Effector memory CD8-positive, alpha-beta T cell (primary cell): ENCODE data around the gene ZNF683.
A peak's percentile ranks its signal among the peaks of the same experiment; 100 is the strongest.
"Not testable (repeated sequence)": the region's sequence is repeated elsewhere in the genome, so short reads cannot be mapped to it uniquely, and the experiment has no call there.

Experiments used
- ATAC-seq: fragments of 150-1000 bp; cut with Tn5 transposase; replicated peaks from 2 replicates; pipeline ENCODE4 v1.10.0; 2021; ENCODE audit warnings: mild to moderate bottlenecking, moderate library complexity
- DNase-seq, 3 experiments: peaks; one replicate each; pipeline ENCODE4 v3.0.0; 2021
- H3K27ac Mint-ChIP-seq, 2 donors: one replicate each; pipeline ENCODE4 v1.8.0; 2022; ENCODE audit warnings: mild to moderate bottlenecking in 2 of 2, mixed read lengths in 2 of 2, moderate library complexity in 2 of 2
- H3K27me3 Mint-ChIP-seq, 2 donors: one replicate each; pipeline ENCODE4 v1.8.0; 2022; ENCODE audit warnings: mixed read lengths in 2 of 2
- H3K36me3 Mint-ChIP-seq: one replicate; pipeline ENCODE4 v1.8.0; 2022; ENCODE audit warnings: mild to moderate bottlenecking, moderate library complexity, mixed read lengths; ENCODE audit not compliant: insufficient read depth
- H3K4me1 Mint-ChIP-seq, 2 donors: one replicate each; pipeline ENCODE4 v1.8.0; 2022; ENCODE audit warnings: low read depth in 2 of 2, mixed read lengths in 2 of 2
- H3K4me3 Mint-ChIP-seq, 2 donors: one replicate each; pipeline ENCODE4 v1.8.0; 2022; ENCODE audit warnings: mild to moderate bottlenecking in 2 of 2, mixed read lengths in 2 of 2, moderate library complexity in 2 of 2
- H3K9me3 Mint-ChIP-seq, 2 donors: one replicate each; pipeline ENCODE4 v1.8.0; 2022; ENCODE audit warnings: mixed read lengths in 2 of 2

ZNF683 gene

DNA sequence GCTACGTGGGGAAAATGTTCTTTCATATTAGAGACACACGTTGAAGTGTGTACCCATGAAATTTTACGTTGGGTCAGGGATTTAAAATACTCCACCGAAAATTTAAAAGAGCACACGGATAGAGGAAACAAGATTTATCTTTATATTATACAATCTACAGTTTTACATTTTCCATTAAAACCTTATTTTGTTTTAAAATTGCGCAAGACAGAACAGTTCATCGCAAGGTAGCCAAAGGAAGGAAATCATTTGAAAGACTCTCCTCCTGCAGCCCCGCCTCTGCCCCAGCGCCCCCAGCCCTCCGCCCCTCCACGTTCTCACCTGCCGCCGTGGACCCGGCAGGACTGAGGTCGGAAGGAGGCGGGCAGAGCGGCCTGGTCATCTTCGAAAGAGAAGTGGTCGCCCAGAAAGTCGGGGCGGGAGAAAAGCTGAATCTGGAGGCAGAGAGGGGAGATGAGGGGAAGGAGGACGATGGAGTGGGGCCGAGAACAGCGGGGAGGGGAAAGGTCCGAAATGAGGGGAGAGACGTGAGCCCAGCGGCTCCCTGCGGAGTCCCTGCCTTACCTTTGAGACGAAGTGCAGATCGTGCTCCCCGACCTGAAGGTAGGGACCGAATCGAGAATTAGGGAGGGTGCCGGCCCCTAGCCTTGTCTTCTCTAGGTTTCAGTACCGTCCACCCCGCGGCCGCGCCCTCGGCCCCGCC is 36.6 kb downstream of the ZNF683 start:
- H3K9me3 Mint-ChIP-seq, result no peaks in the 10 kb centered on the region
- peak; percentile 17 for ATAC-seq
- peaks cover 7 to 8% of the 10 kb centered on the region in 2 donors for H3K4me1 Mint-ChIP-seq
- H3K27me3 Mint-ChIP-seq, result no peaks in the 10 kb centered on the region
- H3K4me3 Mint-ChIP-seq, result peak overlapping the region; percentile 88 to 93
- H3K36me3 Mint-ChIP-seq, result no peaks in the 10 kb centered on the region
- no peak for DNase-seq
- peak overlapping the region; percentile 41 to 81 for H3K27ac Mint-ChIP-seq

DNA sequence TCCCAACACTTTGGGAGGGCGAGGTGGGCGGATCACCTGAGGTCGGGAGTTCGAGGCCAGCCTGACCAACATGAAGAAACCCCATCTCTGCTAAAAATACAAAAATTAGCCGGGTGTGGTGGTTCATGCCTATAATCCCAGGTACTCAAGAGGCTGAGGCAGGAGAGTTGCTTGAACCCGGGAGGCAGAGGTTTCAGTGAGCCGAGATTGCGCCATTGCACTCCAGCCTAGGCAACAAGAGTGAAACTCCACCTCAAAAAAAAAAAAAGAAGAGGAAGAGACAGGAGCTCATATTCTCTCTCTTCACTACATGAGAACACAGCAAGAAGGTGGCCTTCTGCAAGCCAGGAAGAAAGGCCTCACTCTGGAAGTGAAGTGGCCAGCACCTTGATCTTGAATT is 39.2 kb downstream of the ZNF683 start:
- H3K27ac Mint-ChIP-seq, H3K4me3 Mint-ChIP-seq, H3K4me1 Mint-ChIP-seq, H3K36me3 Mint-ChIP-seq, ATAC-seq, H3K27me3 Mint-ChIP-seq, H3K9me3 Mint-ChIP-seq, DNase-seq: not testable (repeated sequence)

DNA sequence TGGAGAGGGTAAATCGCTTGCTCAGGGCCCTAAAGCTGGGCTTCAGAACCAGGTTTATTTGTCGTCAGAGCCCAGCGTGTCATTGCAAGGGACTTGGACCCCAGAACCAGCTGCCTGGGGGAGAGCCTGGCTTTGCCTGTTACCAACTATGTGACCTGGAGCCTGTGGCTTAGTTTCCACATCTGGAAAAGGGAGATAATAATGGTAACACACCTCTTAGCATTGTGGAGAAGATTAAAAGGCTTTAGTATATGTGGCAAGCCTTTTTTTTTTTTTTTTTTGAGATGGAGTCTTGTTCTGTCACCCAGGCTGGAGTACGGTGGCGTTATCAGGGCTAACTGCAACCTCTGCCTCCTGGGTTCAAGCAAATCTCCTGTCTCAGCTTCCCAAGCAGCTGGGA is 42.3 kb downstream of the ZNF683 start:
- no peak overlapping the region for H3K27ac Mint-ChIP-seq
- no peaks in the 10 kb centered on the region for H3K9me3 Mint-ChIP-seq
- DNase-seq (no peak), ATAC-seq (no peak)
- H3K4me3 Mint-ChIP-seq, result no peak overlapping the region
- H3K27me3 Mint-ChIP-seq, result no peaks in the 10 kb centered on the region
- no peaks in the 10 kb centered on the region for H3K4me1 Mint-ChIP-seq
- H3K36me3 Mint-ChIP-seq, result no peaks in the 10 kb centered on the region

DNA sequence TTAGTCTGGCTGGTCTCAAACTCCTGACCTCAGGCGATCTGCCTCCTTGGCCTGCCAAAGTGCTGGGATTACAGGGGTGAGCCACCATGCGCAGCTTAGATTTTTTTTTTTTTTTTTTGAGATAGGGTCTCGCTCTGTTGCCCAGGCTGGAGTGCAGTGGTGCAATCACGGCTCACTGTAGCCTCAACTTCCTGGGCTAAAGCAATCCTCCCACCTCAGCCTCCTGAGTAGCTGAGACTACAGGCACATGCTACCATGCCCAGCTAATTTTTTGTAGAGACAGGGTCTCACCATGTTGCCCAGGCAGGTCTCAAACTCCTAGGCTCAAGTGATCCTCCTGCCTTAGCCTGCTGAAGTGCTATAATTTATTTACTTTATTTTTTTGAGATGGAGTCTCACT is 43.2 kb downstream of the ZNF683 start:
- not testable (repeated sequence) for H3K27ac Mint-ChIP-seq, H3K4me1 Mint-ChIP-seq, DNase-seq

DNA sequence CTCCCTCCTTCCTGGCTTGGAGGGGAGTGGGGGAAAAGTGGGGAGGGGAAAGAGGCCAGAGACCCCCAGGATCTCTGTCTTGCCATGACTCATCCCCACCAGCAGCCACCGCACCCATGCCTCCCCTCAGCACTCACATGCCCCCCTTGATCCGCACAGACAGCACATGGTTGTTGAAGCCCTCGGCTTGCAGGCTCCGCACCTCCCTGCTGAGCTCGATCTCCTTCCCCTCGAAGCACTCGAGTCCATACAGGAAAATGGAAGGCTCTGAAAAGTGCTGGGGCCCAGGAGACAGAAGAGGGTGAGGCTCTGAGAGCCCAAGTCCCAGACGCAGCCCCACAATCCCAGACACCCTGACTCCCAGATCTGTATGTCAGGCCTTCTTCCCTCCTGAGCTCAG is 44.0 kb downstream of the ZNF683 start:
- peaks cover 6% of the 10 kb centered on the region for H3K36me3 Mint-ChIP-seq
- H3K4me1 Mint-ChIP-seq, result peaks cover 0 to 1% of the 10 kb centered on the region in 2 donors
- no peak overlapping the region for H3K27ac Mint-ChIP-seq
- H3K4me3 Mint-ChIP-seq, result no peak overlapping the region
- H3K27me3 Mint-ChIP-seq, result no peaks in the 10 kb centered on the region
- DNase-seq, result no peak
- H3K9me3 Mint-ChIP-seq, result no peaks in the 10 kb centered on the region
- no peak for ATAC-seq

More for the DNA sequence above, 43.2 kb downstream of the ZNF683 start:
- H3K4me3 Mint-ChIP-seq, H3K36me3 Mint-ChIP-seq, ATAC-seq, H3K9me3 Mint-ChIP-seq, H3K27me3 Mint-ChIP-seq: not testable (repeated sequence)

DNA sequence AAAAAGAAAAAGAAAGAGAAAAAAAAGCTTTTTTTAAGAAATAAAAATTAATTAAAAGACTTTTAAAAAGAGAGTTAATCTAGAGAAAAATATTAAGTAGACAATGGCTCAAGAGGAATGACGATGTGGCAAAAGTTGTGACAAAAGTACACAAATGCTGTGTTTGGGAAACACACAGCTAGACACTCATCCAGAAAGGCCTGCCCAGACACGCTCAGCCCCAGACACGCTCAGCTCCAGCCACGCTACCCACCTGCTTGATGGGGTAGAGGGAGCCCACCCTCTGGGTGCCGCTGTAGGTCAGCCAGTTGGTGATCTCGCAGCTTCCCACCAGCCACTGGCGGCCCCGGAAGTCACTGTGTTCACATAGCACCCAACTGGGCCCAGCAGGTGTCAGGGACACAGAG is 44.6 kb downstream of the ZNF683 start:
- peaks cover 11% of the 10 kb centered on the region for H3K36me3 Mint-ChIP-seq
- H3K27ac Mint-ChIP-seq, result no peak overlapping the region
- H3K9me3 Mint-ChIP-seq, result no peaks in the 10 kb centered on the region
- DNase-seq, result no peak
- no peaks in the 10 kb centered on the region for H3K27me3 Mint-ChIP-seq
- H3K4me3 Mint-ChIP-seq, result no peak overlapping the region
- no peak for ATAC-seq
- H3K4me1 Mint-ChIP-seq, result peaks cover 3 to 5% of the 10 kb centered on the region in 2 donors

DNA sequence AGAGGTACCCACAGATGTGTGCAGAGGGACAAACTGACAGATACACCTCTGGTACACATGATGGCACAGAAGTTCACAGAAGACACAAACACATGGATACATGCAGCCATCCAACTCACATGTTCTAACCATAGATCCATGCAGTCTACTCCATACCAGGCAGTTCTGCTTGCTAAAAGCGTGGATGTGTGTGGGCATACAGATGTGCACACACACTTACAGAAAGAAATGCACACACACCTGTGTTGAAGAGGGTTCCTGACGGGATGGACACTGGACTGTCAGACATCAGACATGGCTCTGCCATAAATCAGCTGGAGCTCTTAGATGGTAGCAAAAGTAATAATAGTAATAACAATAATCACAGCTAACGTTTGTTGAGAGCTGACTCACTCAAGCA is 48.0 kb downstream of the ZNF683 start:
- H3K4me1 Mint-ChIP-seq, result peaks cover 24 to 30% of the 10 kb centered on the region in 2 donors
- DNase-seq (no peak), ATAC-seq (no peak)
- H3K36me3 Mint-ChIP-seq, result peaks cover 39% of the 10 kb centered on the region
- no peaks in the 10 kb centered on the region for H3K9me3 Mint-ChIP-seq
- H3K27me3 Mint-ChIP-seq, result no peaks in the 10 kb centered on the region
- peak overlapping the region in 1 of 2 donors; percentile 53 for H3K27ac Mint-ChIP-seq
- H3K4me3 Mint-ChIP-seq, result no peak overlapping the region

DNA sequence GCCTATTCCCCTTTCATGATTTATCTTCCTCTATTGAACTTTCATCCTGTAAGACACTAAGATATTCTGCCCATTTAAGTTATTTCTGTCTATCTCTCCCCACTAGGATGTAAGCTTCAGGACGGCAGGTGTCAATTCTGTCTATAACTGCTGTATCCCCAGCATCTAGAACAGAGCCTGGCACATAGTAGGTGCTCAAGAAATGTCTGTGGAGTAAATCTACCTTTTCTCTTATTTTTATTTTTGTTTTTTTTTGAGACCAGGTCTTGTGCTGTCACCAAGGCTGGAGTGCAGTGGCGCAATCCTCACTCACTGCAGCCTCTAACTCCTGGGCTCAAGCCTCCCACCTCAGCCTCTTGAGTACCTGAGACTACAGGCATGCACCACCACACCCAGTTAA is 49.2 kb downstream of the ZNF683 start:
- no peak for ATAC-seq
- Mint-ChIP-seq H3K4me1 (peaks cover 28 to 33% of the 10 kb centered on the region in 2 donors), H3K27ac (peak overlapping the region in 1 of 2 donors; percentile 62), H3K4me3 (no peak overlapping the region), H3K9me3 (no peaks in the 10 kb centered on the region), H3K27me3 (no peaks in the 10 kb centered on the region), H3K36me3 (peaks cover 51% of the 10 kb centered on the region)
- no peak for DNase-seq

DNA sequence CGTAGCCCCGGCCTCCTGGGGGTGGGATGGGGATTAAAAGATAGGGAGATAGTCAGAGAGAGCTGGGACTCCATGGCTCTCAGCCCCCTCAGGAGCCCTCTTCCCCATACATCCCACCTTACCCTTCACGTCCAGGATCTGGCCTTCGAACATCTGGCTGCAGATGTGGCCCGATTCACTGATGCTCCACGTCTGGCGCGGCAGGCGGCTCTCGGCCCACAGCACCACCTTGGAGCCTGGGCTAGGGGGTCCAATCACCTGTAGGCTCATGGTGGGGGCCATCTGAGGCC is 50.6 kb downstream of the ZNF683 start:
- Mint-ChIP-seq H3K4me1 (peaks cover 40 to 46% of the 10 kb centered on the region in 2 donors), H3K27ac (peak overlapping the region; percentile 69 to 86), H3K36me3 (peaks cover 59% of the 10 kb centered on the region), H3K4me3 (no peak overlapping the region), H3K27me3 (no peaks in the 10 kb centered on the region), H3K9me3 (no peaks in the 10 kb centered on the region)
- ATAC-seq (no peak), DNase-seq (no peak)

DNA sequence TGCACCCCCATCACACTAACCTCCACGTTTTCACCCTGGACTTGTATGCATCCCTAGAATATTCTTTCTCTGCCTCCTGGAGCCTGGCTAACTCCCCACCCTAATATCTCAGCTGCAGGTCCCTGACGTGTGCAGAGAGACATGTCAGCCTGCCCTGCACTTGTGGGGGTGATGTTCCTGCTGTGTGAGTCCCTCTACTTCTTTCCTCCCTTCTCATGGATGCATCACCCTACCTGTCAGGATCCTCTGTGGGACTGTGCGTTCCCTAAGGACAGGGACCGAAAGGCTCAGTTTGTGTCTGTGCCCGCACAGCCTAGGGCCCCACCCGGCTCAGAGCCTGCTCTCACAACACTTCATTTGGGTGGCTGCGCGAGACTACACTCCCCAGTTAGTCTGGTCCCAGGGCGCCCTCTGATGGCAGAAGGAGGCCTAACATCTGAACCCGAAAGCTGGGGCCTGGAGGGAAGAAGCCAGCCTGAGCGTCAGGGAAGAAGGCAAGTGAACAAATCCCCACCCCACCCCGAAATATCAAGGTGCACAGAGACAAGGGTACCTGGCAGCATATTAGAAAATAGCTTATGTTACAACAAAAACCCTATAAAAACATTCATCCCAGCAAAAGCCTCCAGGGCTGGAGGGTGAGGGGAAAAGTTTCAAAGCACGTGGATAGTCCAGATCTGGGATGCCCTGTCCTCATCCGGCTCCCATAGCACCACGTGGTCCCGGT is 51.1 kb downstream of the ZNF683 start:
- Mint-ChIP-seq H3K27ac (peak overlapping the region; percentile 69 to 86), H3K4me1 (peaks cover 42 to 51% of the 10 kb centered on the region in 2 donors), H3K27me3 (no peaks in the 10 kb centered on the region), H3K36me3 (peaks cover 59% of the 10 kb centered on the region), H3K4me3 (peak overlapping the region; percentile 99 to 100), H3K9me3 (no peaks in the 10 kb centered on the region)
- ATAC-seq, result peak; percentile 79
- peak; percentile 96 to 98 (median 98) for DNase-seq

DNA sequence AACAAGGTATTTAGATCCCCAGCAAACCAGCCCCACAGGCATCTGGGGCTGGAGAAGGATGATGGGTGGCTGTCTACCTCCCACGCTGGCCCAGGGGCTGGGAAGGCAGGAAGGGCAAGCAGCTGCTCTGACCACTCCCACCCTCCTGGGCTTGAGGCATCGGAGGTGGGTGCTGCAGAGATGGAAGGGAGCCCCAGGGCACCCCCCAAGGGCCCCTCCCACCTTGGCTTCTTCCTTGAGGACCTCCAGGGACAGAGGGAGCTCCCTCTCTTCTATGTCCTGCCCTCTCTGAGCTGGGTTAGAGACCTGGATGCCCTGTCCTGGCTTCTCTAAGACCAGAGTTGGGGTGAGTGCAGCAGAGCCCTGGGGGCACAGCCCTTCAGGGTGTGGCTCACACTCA is 51.7 kb downstream of the ZNF683 start:
- DNase-seq, result no peak

DNA sequence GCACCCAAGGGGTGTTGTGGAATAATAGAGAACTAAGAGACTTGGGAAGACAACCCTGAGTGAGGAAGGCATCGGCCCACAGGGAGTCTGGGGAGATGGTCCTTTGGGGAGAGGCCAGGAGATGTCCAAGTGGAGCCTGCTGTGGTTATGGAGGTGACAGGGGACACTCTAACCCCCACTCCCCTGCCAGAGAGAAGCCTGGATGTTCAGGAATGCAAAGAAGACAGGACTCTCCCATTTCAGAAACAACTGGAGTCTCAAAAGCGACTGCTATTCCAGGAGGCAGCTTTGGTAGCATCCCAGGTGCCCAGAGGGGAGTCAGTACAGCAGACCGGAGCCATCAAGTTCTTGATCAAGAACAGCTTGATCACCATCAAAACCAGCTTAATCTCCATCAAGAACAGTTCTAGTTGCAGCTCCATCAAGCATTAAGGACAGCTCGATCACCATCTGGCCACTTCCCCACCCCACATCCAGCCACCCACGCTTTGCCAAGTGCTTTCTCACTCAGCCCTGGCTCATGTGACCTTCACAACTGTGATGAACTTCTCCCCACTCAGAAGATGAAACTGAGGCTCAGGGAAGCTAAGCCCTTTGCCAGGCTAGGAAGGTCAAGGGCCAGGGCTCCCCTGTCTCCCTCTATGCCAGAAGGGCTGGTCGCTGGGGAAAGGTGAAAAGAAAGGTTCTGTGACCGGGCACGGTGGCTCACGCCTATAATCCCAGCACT is 54.0 kb downstream of the ZNF683 start:
- H3K36me3 Mint-ChIP-seq, result peaks cover 52% of the 10 kb centered on the region
- no peaks in the 10 kb centered on the region for H3K27me3 Mint-ChIP-seq
- ATAC-seq, result no peak

More for the DNA sequence above, 51.7 kb downstream of the ZNF683 start:
- H3K36me3 Mint-ChIP-seq, result peaks cover 59% of the 10 kb centered on the region
- peak overlapping the region; percentile 99 to 100 for H3K4me3 Mint-ChIP-seq
- peak overlapping the region; percentile 69 to 86 for H3K27ac Mint-ChIP-seq
- peaks cover 42 to 56% of the 10 kb centered on the region in 2 donors for H3K4me1 Mint-ChIP-seq
- no peaks in the 10 kb centered on the region for H3K27me3 Mint-ChIP-seq
- H3K9me3 Mint-ChIP-seq, result no peaks in the 10 kb centered on the region
- ATAC-seq, result peak; percentile 3

DNA sequence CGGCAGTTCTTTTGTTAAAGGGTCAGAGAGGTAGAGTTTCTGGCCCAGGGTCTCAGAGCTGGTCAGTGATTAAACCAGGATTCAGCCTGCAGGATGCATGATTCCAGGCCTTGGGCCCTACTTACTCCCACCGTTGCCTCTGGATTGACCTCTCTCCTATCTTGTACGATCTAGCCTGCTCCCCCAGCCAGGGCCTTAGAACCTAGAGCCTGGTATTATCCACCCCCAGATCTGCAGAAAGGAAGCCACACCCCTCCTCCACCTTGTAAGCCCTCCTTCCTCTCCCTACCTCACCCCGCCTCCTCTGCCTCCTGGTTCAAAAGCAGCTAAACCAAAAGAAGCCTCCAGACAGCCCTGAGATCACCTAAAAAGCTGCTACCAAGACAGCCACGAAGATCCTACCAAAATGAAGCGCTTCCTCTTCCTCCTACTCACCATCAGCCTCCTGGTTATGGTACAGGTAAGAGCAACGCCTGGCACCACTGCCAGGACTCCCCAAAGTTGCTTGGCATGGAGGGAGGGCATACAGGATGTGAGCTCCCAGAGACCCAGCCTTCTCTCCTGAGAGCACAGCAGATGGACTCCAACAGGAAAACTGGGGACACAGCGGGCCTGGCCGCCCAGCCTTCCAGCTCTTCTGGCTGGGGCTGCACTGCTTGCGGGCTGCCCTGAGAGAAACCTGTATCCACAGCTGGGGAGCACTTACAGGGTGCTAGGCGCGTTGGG is 54.8 kb downstream of the ZNF683 start, which contains the start of gene CD52:
TSS of gene CD52 (plus strand) at position 347 of the 726 bp plus-strand sequence. CDS start at position 407, 60 bp downstream.
- Mint-ChIP-seq H3K27ac (peak within 1 kb of the TSS; percentile 86 to 95), H3K9me3 (no peaks in the 10 kb centered on the region), H3K4me1 (peaks cover 61 to 78% of the 10 kb centered on the region in 2 donors), H3K4me3 (peak within 1 kb of the TSS; percentile 99 to 100), H3K36me3 (peaks cover 47% of the 10 kb centered on the region), H3K27me3 (no peaks in the 10 kb centered on the region)
- ATAC-seq (peak; percentile 80), DNase-seq (peak; percentile 53 to 66 (median 56))

More for the DNA sequence above, 54.0 kb downstream of the ZNF683 start:
- DNase-seq, result no peak
- Mint-ChIP-seq H3K9me3 (no peaks in the 10 kb centered on the region), H3K4me3 (peak overlapping the region; percentile 99 to 100), H3K4me1 (peaks cover 61 to 77% of the 10 kb centered on the region in 2 donors), H3K27ac (peak overlapping the region; percentile 86 to 95)
